ENCODE data around the gene SIM2.

- TF ChIP-seq EZH2phosphoT487 (IDR thresholded peaks at IDR 0.05; ENCODE audit: low read depth), result no peak
- TF ChIP-seq, protein P1, sequence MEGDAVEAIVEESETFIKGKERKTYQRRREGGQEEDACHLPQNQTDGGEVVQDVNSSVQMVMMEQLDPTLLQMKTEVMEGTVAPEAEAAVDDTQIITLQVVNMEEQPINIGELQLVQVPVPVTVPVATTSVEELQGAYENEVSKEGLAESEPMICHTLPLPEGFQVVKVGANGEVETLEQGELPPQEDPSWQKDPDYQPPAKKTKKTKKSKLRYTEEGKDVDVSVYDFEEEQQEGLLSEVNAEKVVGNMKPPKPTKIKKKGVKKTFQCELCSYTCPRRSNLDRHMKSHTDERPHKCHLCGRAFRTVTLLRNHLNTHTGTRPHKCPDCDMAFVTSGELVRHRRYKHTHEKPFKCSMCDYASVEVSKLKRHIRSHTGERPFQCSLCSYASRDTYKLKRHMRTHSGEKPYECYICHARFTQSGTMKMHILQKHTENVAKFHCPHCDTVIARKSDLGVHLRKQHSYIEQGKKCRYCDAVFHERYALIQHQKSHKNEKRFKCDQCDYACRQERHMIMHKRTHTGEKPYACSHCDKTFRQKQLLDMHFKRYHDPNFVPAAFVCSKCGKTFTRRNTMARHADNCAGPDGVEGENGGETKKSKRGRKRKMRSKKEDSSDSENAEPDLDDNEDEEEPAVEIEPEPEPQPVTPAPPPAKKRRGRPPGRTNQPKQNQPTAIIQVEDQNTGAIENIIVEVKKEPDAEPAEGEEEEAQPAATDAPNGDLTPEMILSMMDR (IDR thresholded peaks at IDR 0.05; ENCODE audit: low read depth, low read length), result no peak
These were observed 5.5 kb downstream of the SIM2 start for GRCh38 chr21:36704281-36704957.
